DMS114 treated with DMSO at 0.1 percent for 48 hours (cell line): ENCODE results near the gene DYNLRB1.
"Not testable (repeated sequence)": the region's sequence is repeated elsewhere in the genome, so short reads cannot be mapped to it uniquely, and the experiment has no call there.

Experiments
- DNase-seq: peaks from one replicate; lab custom pipeline; 2025; ENCODE audit not compliant: unreplicated experiment; lab: John Stamatoyannopoulos, UW

Gene DYNLRB1

GRCh38 chr20:34516247-34517113 is at the start of gene DYNLRB1:
TSS of gene DYNLRB1 (plus strand) at chr20:34516422. CDS start at chr20:34516459, 37 bp downstream.
- peak; percentile 79 for DNase-seq

DNA sequence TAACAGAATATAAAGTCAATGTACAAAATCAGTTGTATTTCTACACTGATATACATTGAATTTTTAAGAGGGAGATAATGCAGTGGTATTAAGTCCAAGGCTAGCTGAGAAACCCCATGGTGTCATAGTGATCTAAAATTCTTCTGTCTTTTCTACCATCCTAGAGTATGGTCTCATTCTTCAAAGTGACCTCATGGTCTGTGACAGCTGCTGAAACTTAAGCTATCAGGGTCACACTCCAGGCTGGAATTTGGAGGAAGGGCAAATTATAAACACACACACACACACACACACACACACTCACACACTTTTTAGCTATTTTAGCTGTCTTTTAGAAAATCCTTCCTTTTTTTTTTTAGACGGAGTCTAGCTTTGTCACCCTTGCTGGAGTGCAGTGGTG is 47.3 kb upstream of the DYNLRB1 start:
- DNase-seq = no peak

GRCh38 chr20:34472246-34472925 is 43.8 kb upstream of the DYNLRB1 start:
- DNase-seq = no peak

- DNase-seq = no peak
Measured at GRCh38 chr20:34473262-34473883, 42.8 kb upstream of the DYNLRB1 start.

DNA sequence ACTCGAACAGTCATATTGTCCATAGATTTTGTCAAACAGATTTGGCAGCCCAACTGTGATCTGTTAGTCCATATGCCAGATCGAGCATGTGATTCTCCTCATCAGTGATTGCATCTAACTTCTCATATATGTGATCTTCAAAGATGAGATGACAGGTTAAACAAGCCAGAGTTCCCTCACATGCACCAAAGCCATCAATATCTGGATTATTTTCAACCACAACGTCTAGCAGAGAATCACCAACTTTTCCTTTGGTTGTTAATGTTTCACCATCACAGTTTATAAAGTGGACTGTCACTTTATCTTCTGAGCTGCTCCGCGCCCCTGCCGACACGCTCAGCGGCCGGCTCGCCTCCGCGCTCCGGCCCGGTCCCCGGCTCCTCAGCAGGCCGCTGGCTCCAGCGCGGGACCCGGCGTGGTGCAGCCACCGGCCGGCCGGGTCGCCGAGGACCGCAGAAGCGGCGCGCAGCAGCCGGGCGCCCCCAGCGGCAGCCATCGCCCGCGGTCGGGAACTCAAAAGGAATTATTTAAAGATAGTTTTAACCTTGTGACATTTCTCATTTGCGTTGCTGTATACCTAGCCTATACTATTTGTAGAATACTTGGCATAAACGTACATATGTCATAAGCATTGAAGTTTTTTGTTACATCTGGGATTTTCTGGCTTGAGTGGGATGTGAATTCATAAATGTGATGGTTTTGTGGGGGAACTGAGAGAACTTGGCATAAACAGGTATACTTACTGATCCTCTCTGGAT is 40.1 kb upstream of the DYNLRB1 start:
- no peak for DNase-seq

GRCh38 chr20:34479627-34480026 is 36.6 kb upstream of the DYNLRB1 start:
- no peak for DNase-seq

DNA sequence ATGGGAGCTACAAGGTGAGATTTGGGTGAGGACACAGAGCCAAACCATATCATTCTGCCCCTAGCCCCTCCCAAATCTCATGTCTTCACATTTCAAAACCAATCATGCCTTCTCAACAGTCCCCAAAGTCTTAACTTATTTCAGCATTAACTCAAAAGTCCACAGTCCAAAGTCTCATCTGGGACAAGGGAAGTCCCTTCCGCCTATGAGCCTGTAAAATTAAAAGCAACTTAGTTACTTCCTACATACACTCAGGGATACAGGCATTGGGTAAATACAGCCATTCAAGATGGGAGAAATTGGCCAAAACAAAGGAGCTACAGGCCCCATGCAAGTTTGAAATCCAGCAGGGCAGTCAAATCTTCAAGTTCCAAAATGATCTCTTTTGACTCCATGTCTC is 34.1 kb upstream of the DYNLRB1 start:
- DNase-seq = not testable (repeated sequence)

DNA sequence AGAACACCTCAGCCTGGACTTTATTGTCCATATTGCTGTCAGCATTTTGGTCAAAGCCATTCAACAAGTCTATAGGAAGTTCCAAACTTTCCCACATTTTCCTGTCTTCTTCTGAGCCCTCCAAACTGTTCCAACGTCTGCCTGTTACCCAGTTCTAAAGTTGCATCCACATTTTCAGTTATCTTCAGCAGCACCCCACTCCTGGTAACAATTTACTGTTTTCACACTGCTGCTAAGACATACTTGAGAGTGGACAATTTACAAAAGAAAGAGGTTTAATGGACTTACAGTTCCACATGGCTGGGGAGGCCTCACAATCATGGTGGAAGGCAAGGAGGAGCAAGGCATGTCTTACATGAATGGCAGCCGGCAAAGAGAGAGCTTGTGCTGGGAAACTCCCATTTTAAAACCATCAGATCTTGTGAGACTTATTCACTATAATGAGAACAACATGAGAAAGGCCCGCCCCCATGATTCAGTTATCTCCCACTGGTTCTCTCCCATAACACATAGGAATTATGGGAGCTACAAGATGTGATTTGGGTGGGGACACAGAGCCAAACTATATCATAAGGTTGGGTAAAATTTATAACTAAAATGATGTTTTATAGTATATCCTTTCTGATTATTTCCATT is 32.5 kb upstream of the DYNLRB1 start:
- DNase-seq = not testable (repeated sequence)

DNA sequence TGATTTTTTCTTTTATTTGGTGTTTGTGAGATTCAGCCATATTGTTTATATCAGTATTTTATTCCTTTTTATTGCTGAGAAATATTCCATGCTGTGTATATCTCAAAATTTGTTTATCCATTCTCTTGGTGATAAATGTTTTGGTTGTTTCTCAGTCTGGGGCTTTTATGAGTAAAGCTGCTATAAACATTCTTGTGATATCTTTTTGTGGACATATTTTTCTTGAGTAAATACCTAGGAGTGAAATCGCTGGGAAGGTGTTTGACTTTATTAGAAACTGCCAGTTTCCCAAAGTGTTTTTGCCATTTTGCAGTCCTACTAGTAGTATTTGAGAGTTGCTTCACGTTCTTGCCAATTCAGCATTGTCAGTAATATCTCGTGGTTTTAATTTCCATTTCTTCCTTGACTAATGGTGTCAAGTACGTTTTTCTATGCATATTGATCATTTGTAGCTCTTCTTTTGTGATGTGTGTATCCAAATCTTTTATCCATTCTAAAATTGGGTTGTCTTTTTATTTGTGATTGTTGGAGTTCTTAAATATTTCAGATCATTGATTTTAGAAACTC is 31.1 kb upstream of the DYNLRB1 start:
- no peak for DNase-seq

GRCh38 chr20:34491226-34491931 is 24.8 kb upstream of the DYNLRB1 start:
- no peak for DNase-seq

DNA sequence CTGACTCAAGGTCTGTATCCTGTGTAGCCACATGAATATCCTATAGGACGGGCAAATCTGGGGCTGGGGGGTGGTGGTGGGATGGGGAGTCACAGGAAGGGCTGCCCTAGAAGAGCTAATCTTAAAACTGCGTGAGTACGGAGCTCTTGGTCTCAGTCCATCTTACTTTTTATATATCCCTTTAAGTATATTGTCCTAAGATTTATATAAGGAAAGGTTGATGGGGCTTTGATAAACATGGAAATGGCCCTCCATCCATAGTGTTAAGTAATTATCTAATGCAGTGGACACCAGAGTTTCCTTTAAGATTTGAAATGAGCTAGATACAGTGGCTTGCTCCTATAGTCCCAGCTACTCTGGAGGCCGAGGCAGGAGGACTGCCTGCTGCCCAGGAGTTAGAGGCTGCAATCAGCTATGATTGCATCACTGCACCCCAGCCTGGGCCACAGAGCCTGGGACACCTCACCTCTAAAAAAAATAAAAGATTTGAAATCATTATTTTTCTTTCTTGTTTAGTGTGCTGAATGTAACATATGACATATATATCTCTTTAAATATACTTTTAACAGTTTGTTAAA is 24.2 kb upstream of the DYNLRB1 start:
- DNase-seq = no peak

DNA sequence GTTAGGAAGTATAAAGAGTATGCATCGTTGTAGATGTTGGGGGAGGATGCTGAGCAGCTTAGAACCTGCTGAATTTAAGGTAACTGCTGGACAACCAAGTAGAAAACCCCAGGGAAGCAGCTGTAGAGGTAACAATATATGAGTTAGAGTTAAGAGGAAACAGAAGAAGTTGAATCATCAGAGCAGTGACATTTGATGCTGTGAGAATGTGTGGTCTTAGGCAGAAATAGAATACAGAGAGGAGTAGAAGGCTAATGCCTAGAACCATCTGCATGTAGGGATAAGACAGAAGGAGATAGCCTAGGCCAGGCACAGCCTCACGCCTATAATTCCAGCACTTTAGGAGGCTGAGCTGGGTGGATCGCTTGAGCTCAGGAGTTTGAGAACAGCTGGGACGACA is 22.6 kb upstream of the DYNLRB1 start:
- no peak for DNase-seq

DNA sequence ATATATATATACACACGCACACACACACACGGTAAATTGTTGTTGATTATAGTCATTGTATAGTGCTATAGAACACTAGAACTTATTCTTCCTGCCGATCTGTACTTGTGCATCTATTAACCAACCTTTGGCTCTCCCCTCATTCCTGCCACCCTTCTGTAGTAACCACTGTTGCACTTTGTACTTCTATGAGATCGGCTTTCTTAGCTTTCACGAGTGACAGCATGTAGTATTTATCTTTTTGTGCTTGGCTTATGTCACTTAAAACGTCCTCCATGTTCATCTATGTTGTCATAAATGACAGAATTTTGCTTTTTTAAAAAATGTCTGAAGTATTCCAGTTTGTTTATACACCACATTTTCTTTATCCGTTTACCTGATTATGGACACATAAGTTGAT is 20.9 kb upstream of the DYNLRB1 start:
- DNase-seq = no peak

DNA sequence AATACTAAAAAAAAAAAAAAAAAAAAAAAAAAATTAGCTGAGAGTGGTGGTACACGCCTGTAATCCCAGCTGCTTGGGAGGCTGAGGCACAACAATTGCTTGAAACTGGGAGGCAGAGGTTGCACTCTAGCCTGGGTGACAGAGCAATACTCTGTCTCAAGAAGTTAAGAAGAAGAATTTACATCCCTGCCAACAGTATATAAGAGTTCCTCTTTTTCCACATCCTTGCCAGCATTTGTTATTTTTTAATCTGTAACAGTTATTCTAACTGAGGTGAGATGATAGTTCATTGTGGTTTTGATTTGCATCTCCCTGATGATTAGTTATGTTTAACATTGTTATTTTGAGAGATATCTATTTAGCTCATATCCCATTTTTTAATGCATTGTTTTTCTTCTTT is 20.3 kb upstream of the DYNLRB1 start:
- no peak for DNase-seq

- DNase-seq = not testable (repeated sequence)
Measured at GRCh38 chr20:34497596-34497995, 18.6 kb upstream of the DYNLRB1 start.

DNA sequence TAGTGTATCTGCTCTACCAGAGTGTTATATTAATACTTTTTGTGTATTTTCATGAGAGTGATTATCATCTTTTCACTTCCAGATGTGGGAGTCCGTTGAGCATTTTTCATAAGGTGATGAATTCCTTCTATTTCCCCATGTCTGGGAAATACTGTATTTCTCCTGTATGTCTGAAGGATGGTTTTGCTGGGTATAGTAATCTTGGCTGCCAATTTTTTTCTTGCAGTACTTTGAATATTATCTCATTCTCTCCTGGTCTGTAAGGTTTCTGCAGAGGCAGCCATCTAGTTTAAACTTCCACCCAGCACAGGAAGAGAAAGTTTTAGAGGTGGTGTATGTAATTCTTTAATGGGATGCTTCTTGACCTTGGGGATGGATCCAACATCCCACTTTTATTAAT is 15.4 kb upstream of the DYNLRB1 start:
- no peak for DNase-seq

GRCh38 chr20:34506480-34506879 is 9.7 kb upstream of the DYNLRB1 start:
- no peak for DNase-seq

DNA sequence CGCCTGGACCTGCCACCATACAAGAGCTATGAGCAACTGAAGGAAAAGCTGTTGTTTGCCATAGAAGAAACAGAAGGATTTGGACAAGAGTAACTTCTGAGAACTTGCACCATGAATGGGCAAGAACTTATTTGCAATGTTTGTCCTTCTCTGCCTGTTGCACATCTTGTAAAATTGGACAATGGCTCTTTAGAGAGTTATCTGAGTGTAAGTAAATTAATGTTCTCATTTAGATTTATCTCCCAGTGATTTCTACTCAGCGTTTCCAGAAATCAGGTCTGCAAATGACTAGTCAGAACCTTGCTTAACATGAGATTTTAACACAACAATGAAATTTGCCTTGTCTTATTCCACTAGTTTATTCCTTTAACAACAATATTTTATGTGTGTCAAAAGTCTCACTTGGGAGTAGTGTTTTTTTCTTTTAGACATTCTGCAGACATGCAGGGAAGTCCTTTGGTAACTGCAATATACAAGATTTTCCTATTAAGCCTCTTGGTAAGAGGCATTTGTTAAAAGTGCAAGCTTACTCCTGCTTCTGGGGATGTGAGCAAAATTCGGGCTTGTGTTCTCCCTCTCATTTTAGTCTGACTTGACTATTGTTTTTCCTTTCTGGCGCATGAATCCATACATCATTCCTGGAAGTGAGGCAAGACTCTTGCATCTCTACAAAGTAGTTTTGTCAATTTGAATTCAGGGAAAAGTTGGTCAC is 8.4 kb upstream of the DYNLRB1 start:
- DNase-seq = no peak

DNA sequence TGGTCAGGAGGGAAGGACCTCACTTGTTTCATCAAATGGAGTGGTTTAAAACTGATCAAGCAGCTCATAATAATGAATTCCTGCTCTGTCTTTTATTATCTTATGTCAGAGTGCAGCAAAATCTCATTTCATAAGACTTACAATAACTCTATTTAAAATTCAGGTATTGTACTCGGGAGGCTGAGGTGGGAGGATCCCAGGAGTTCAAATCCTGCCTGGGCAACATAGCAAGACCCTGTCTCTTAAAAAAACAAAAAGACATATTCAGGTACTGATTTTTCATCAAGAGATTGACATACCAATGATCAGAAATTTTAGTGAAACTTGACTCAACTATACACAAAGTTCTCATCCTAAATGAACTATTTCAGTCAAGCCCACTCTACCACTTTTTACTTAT is 5.6 kb upstream of the DYNLRB1 start:
- no peak for DNase-seq
